NCI-H748 (cell line): ENCODE data around the gene FADD.

Source experiments
- DNase-seq: peaks from one replicate; lab custom pipeline; 2025; ENCODE audit not compliant: unreplicated experiment; lab: John Stamatoyannopoulos, UW

The FADD gene, protein sequence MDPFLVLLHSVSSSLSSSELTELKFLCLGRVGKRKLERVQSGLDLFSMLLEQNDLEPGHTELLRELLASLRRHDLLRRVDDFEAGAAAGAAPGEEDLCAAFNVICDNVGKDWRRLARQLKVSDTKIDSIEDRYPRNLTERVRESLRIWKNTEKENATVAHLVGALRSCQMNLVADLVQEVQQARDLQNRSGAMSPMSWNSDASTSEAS

DNA sequence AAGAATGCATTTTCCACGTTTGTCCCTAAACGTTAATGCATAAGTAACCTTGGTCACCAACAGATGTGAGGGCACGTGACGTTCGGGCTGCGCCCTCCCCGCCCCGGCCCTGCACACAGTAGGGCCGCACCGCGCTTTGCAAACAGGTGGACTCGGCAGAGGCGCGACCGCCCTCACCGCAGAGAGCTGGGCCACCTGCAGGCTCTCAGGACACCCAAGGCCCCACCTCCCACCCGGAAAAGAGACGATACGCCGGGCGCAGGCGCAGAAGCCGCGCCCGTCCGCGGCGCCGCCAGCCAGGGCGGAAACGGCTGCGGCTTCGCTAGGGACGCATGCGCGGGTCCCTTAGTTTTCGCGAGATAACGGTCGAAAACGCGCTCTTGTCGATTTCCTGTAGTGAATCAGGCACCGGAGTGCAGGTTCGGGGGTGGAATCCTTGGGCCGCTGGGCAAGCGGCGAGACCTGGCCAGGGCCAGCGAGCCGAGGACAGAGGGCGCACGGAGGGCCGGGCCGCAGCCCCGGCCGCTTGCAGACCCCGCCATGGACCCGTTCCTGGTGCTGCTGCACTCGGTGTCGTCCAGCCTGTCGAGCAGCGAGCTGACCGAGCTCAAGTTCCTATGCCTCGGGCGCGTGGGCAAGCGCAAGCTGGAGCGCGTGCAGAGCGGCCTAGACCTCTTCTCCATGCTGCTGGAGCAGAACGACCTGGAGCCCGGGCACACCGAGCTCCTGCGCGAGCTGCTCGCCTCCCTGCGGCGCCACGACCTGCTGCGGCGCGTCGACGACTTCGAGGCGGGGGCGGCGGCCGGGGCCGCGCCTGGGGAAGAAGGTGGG, at the start of gene FADD:
Gene FADD, plus strand, starts transcription at position 377 of the 831 bp plus-strand sequence. Its CDS starts 164 bp downstream, at position 541.
- DNase-seq, result peak; percentile 94

DNA sequence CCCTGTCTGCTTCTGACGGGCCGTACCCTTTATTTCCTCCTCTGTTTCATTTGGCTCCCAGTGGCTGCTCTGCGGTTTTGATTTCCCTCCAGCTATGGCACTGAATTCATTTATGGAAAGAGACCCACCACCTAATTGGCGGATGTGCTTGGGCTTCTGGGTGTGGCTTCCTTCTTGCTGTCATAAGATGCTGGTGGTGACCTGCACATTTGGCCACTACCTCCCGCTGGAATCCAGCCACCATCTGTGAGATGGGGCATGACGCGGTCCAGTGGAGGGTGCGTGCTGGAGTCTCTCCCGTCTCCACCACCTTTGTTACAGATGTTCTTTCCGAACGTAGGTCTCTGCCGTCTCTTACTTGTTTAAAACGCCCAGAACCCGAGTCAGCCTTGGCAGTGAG, 47.7 kb upstream of the FADD start:
- no peak for DNase-seq

DNA sequence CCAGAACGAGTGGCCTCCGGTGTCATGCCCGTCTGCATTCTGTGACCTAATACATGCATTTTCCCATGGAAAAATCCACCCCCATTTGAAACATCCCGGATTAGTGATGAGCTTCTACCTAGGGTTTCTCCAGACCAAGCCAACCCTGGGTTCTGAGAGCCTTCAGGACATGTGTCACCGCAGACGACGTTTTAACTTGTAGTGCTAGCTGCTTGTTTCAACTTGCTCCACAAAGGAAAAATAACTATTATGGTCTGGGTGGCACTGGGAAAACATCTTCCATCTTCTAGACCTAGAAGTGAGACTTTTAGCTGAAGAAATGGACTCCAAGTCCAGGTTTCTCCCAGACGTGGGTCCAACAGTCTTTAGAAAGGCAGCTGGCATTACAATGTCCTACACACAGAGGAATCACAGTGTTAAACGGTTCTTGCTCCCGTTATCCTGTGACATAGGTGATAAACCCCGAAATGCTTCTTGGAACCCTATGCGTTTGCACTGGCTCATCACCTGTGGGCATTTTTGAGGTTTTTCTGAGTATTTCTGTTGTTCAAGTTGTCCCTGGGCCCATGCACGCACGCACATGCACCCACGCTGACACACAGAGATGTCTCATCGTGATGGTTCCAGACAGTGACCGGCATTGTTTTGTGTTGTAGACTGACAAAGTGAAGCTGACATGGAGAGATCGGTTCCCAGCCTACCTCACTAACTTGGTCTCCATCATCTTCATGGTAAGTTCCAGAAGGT, 46.6 kb upstream of the FADD start:
- no peak for DNase-seq

DNA sequence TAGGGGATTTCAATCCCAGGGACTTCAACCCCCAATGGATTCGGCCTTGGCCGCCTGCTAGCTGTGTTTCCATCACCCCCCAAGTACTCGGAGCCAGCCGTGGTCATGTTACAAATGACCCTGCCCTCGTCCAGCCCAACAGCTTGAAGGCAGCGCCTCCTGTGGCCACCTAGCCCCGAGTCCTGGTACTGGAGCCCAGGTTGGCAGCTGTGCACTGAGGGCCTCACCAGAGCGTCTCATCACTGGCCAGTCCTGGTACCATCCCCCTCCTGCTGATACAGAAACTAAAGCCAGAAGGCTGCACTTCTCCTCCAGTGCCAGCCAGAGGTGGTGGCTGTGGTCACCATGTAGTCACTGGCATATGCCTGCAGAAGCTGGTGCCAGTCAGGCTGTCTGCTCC, 44.9 kb upstream of the FADD start:
- peak; percentile 28 for DNase-seq

DNA sequence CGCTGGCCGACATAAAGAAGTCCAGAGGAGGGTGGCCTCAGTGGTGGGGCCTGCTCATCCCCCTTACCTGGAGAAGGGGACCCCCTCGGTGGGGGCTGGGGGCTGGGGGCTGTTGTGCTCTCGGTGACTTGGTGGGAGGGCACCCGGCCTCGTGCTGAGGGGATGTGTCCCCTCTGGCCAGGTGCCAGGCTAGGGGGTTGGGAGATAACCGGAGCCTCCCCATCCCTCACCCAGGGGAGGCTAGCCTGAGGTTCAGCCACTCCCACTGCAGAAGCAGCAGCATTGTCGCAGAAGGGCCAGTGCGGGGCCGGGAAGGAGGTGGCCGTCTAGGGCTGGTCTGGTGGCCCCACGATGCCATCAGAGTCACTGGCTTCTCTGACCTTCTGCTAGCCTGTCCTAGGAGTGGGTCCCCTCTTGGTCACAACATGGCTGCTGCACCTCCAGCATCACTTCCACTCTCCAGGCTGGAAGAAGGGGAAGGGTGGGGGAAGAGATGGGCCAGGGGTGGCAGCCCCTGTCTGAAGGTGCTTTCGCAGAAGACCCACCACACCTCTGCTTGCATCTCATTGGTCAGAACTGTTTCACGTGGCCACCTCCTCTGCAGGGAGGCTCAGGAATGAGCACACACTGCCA, 44.2 kb upstream of the FADD start:
- DNase-seq, result no peak

DNA sequence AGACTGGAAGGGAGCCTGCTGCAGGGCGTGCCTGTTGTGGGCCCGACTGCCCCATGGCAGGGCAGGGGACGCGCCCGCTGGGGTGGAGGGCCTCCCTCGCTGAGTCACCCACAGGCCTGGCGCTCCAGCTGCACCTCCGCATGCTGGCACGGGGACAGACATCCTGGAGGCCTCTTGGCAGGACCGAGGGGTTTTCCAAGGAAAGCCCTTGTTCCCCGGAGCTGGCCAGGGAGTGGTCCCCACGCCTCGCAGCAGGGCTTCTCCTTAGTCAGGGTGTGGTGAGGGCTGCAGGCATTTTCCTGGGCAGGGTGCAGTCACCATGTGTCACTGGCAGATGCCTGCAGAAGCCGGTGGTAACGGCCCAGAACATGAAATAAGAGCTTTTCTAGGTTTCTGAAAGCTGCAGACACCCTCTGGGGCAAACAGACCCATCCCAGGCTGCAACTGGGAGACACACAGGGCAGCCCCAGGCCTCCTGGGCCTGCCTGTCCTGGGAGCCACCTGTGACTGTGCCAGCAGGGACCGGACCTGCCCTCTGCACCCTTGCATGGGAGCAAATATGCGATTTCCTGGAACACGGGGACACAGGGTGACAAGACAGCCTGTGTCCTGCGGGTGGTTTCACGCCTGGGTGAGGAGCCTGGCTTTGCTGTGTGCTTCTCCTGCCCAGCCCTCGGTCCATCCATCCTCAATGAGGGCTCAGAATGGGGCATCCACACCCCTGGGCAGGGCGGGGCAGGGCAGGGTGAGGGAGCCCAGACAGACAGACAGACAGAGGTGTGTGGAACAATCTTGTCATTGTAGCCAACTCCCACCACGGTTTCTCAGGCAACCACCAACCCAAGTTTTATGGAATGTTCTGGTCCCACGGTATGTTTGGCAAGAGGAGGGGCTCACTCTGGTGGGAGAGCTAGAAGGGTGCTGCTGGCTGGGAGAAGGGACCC, 43.2 kb upstream of the FADD start:
- no peak for DNase-seq

DNA sequence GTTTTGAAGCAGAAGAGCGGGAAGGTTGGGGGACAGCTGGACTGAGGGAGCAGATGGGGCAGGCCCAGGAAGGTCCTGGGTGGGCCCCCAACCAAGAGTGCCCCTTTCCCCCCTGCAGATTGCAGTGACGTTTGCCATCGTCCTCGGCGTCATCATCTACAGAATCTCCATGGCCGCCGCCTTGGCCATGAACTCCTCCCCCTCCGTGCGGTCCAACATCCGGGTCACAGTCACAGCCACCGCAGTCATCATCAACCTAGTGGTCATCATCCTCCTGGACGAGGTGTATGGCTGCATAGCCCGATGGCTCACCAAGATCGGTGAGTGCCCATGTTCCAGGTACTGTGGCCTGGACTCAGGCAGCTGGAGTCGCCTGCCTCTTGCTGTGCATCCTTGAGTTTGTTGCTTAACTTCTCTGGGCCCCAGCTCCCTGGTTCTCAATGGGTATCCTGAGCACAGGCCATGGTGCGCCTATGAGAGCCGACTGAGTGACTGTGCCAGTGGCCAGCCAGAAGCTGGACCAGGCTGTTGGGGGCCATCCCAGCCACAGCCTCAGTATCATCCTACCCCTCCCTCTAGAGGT, 42.0 kb upstream of the FADD start:
- no peak for DNase-seq

DNA sequence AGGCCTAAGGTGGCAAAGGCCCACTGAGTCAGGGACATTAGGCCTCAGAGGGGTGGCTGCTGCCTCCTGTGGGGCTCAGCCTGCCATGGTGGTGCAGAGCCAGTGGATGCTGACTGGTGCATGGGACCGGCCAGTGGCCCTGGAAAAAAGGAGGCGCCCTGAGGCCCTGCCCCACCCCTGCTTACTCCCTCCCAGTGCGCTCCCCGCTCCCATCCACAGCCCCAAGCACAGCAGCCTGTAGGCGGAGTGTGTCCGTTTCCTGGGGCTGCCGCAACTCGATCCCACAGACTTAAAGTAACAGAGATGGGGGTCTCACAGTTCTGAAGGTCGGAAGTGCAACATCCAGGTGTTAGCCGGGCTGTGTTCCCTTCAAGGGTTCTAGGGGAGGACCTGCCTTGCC, 38.4 kb upstream of the FADD start:
- no peak for DNase-seq

DNA sequence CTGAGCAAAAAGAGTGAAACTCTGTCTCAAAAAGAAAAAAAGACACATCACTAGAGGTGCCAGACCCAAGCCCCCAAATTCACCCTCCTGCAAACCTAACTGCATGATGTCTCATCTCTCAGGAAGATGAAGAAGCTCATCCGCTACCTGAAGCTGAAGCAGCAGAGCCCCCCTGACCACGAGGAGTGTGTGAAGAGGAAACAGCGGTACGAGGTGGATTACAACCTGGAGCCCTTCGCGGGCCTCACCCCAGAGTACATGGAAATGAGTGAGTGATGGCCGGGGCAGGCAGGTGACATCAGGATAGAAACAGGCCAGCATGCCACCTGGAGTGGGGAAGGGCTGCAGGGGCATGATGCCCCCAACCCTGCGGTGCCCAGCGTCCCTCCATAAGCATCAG, 36.0 kb upstream of the FADD start:
- DNase-seq, result no peak

DNA sequence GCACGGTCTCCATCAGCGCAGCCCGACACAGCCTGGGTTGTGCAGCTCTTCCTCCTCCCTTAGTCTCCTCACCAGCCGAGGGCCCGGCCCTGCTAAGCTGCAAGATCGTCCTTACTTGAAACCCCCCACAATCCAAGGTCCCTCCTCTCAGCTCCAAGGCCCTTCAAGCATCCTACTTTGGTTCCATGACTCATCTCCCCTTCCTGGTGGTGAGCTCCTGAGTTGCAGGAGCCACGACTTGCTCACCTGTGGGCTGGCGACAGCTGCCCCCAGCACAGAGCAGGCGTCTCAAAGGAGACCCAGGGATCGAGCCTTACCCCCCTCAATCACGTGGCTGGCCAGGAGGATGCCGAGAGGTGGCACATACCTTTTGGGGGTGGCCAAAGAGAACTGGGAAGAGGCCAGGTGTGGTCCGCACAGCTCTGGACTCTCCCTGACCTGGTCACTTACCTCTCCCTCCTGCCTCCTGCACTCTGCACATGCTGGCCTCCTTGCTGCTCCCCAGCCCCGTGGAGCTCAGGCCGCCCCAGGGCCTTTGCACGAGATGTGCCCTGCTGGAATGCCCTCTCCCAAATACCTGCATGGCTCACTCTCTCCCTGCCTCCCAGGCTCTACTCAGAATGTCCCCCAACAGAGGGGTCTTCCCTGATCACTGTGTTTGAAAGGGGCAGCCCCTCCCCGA, 35.2 kb upstream of the FADD start:
- no peak for DNase-seq

DNA sequence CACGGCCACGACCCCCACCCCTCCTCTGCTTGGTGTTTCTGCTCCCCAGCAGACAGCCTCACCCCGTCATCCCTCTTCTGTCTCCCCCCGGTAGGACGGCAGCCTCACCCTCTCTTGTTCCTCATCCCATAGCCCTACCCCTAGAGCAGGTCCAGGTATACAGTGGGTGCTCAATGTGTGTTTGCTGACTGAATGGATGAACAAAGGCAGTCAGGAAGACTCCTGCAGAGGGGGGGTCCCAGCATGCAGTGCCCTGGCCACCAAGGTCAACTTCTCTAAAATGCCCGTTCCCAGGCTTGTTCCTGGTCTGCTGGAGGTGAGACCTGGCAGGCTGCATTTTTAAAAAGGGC, 34.7 kb upstream of the FADD start:
- DNase-seq, result no peak

DNA sequence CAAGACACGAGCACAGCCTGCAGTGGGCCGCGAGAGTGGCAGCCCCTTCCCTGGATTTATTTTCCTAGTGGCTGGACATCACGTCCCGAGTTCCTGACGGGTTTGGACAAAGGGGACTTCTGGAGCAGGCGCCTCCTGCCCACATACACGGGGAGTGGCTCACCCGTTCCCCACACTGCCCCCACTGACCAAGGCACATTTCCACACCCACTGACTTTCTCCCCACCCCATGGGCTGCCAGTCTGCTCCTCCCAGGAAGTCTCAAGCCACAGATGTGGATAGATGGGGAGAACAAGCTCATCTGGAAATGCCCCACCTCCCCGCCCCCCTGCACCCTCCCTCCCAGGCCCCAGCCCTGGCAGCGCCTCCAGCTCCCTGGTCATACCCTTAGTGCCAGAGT, 34.0 kb upstream of the FADD start:
- no peak for DNase-seq

DNA sequence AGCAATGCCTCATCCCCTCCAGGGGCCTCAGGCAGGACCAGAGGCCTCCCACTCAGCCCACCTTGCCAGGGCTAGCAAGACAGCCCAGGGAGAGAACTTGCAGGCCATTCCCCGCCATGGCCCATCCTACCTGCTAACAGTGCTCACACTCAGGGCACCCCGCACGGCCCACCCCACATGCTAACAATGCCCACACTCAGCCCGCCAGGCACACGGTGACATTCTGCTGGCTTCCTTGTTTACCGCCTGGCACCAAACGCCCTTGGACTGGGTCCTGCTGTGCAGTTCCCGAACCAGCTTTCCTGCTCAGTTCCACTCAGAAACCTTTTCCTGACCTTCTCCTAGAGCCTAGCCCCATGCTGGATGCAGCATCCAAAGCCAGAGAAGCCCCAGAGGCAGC, 33.5 kb upstream of the FADD start:
- DNase-seq, result no peak

DNA sequence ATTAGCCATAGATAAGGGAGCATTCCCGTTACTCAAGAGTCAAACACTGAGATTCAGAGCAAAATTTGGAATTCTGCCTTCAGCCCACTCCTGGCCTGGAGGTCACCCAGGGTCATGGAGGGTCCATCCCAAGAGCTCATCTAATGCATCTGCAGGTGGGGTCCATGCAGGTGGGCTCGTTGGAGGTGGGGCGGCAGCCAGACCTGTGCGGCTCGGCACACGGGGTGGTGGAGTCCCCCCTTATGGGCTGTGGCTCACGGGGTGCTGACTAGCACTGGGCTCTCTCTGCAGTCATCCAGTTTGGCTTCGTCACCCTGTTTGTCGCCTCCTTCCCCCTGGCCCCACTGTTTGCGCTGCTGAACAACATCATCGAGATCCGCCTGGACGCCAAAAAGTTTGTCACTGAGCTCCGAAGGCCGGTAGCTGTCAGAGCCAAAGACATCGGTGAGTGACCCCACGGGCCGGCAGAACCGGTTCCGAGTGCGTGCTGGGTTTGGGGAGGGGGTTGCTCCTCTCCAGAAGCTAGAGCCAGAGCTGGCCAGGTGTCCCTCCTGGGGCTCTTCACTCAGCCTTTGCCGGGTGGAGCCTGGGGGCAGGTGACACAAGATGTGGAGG, 32.4 kb upstream of the FADD start:
- DNase-seq, result no peak

DNA sequence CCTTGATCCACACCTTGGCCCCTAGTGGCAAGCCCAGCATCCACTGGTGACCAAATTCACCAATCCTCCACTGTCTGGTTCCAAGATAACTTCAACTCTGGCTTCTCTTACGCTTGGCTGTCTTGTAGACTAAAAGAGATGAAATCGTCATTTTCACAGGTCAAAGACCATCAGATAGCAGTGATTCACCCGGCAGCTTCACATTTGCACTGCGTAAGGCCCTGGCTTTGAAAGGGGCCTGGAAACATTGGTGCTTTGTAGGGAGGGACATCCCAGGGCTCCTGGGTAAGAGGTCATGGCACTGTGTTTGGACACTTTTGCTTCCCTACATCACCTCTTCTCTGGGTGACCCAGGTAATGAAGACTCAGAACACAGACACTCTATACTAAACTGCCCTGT, 30.1 kb upstream of the FADD start:
- DNase-seq, result no peak

DNA sequence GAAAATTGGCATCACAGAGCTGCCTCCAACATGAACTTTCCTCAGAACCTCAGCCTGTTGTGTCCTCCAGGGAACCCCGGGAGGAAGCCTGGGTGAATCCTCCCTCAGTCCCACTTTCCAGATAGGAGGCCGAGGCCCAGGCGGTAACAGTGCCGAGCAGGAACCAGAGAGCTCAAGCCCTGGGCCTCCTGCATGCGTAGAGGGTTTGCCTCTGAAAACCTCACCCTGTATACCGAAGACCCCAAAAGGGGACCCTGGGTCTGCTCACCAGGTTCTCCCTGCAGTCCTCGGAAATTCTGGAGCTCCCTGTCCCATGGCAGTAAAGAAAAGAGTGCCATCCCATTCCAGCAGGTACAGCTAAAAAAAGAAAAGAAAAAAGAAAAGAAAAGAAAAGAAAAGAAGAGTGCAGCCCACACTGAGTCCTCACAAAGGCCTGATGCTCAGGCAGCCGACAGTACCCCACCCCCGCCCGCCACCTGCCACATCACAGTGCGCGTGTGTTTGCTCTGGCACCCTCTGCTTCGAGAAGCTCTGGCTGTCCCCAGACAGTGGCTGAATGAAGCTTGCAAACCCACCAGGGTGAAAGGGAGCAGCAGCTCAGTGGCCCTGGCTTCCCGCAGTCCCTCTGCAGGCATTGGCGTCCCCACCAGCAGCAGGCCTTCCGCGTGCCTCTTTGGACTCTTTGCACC, 28.4 kb upstream of the FADD start:
- peak; percentile 30 for DNase-seq

DNA sequence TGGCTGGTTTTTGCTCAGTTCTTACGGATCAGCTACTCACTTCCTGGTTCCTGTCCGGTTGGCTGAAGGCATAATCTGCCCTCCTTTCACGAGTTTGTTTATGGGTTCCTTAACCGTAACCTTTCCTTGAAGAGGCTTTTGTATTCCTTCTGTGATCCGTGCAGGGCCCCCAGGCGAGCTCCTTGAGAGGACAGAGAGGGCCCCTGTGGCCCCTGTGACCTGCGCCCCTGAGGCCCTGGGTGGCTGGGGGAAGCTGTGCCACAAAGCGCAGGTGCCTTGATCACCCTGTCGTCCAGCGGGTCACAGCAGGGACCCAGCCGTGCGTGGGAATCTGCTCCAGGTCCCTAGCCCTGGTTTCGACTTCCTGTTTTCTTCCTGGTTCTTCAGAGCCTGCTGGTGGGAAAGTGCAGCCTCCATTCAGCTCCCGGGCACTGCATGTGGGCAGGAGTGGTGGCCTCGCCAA, 27.8 kb upstream of the FADD start:
- DNase-seq, result no peak

DNA sequence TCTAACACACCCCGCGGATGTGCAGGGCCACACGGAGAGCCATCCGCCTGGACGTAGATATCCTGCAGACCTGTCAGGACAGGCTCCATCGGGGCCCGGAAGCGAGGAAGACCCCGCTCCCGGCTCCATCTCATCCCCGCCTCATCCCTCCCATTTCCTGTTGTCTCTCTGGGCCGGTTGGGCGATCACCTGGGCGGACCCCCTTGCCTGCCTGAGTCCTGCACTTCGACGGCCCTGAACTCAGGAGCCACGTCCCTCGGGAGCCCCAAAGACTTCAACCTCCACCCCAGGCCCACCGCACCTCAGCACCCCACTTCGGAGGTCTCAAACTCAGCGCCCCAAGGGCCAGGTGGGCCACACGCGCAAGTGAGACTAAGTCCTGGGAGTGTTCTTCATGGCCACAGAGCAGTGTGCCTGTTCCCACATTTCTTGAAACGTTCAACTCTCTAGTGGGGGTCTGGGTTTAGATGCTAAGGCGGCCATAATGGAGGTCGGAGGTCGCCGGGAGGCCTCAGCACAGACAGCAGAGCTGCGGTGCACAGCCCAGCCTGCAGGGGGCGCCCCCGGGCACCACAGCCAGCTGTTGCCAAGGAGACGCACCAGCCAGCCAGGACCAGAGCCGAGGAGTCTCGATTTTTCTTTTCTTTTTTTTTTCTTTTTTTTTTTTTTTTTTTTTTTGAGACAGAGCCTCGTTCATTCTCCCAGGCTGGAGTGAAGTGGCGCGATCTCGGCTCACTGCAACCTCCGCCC, 26.0 kb upstream of the FADD start:
- DNase-seq, result peak; percentile 27
